HL-60 (cell line): ENCODE measurements around the gene KHSRP.
A peak's percentile ranks its signal among the peaks of the same experiment; 100 is the strongest.

Experiments
- DNase-seq, 2 experiments: peaks; one replicate each; pipeline ENCODE4 v3.0.0-alpha.2; 2010 to 2020; ENCODE audit warnings: low read depth in 1 of 2, low spot score in 1 of 2
- H3K27ac ChIP-seq: fragments of 250-450 bp; sonication (Bioruptor Pico); replicated peaks from 2 replicates; pipeline ENCODE4 v1.5.1; 2020; ENCODE audit warnings: mild to moderate bottlenecking, moderate library complexity
- H3K27me3 ChIP-seq: fragments of 250-450 bp; sonication (Bioruptor Pico); 2 replicates; pipeline ENCODE4 v1.5.1; 2021; ENCODE audit warnings: mild to moderate bottlenecking, moderate library complexity; ENCODE audit not compliant: insufficient read depth, poor library complexity, severe bottlenecking
- H3K4me3 ChIP-seq: replicated peaks from 2 replicates; pipeline ENCODE4 v1.5.1; 2011; ENCODE audit warnings: mild to moderate bottlenecking, control low read depth, low read length; ENCODE audit not compliant: insufficient read depth
- CTCF ChIP-seq: IDR thresholded peaks from one replicate; pipeline ENCODE4 v1.5.1; 2011; ENCODE audit warnings: low read length, control low read depth, inconsistent platforms; ENCODE audit not compliant: insufficient read depth
- GABPA ChIP-seq: IDR thresholded peaks from 2 replicates; pipeline ENCODE4 v1.6.1; 2012; ENCODE audit warnings: low read depth
- POLR2AphosphoS5 ChIP-seq: IDR thresholded peaks from 2 replicates; pipeline ENCODE4 v1.6.1; 2012; ENCODE audit warnings: low read depth
- REST ChIP-seq: IDR thresholded peaks from 2 replicates; pipeline ENCODE4 v1.6.1; 2012; ENCODE audit warnings: low read depth; ENCODE audit not compliant: insufficient replicate concordance
- SPI1 ChIP-seq: IDR thresholded peaks from 2 replicates; pipeline ENCODE4 v1.6.1; 2012; ENCODE audit warnings: low read depth, mild to moderate bottlenecking, borderline replicate concordance

Gene KHSRP

DNA sequence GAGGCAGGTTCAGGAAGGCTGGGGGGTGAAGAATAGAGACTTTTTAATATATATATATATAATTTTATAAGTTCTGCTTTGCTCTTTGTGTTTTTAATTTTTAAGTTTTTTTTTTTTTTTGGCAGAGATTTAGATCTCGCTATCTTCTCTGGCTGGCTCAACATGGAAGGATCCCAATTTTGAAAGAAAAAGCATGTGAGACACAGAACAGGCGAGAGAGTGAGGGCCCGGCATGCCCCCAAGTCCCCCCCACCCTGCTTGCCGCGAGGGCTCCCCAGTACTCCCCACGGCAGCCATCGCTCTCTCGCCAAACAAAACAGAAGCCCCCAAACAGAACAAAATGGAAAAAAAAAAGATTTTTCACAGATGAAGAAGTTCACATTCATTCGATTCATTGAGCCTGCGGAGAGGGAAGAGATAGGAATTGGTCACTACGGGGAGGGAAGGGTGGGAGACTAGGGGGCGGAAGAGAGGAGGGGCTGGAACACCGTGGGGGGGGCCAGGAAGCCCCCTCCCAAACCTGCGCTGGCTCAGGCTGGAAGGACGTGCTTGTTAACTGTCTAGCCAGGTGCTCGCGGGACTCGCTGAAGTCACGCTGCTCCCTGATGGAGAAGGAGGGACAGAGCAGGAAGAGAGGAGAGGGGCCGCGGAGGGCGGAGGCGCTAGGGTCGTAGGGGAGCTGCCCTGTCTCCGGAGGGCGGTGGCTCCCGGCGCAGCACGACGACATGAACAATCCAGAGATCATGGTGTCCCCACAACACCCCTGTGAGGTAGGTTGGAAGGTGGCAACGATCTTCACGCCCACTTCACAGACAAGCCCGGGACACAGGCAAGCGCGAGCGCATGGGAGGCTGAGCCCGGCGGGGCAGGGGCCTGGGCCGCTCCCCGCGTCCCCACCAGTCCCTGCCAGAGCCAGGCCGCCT, 10.6 kb downstream of the KHSRP start:
- Histone ChIP-seq H3K27ac (no peak overlapping the region), H3K27me3 (no peaks in the 10 kb centered on the region), H3K4me3 (no peak overlapping the region)
- DNase-seq, result no peak
- TF ChIP-seq REST (no peak), CTCF (no peak), GABPA (no peak), POLR2AphosphoS5 (no peak)

DNA sequence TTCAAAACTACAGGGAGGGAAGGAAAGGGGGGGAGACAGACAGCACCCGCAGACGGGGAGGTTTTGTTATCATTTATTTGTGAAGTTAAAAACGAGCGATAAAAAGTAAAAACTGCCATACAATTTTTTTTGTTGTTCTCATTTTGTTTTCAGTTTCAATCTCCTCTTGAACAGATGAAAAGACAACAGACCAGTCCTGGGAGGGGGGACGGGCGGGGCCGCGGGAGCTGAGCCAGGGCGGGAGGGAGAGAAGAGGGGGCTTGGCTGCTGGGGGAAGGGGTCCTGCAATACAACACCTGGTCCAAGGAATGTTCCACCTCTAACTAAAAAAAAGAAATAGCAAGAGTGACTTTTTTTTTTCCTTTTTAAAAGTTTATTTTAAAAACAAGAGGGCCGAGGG, 11.3 kb downstream of the KHSRP start:
- Histone ChIP-seq H3K4me3 (no peak overlapping the region), H3K27me3 (no peaks in the 10 kb centered on the region), H3K27ac (no peak overlapping the region)
- no peak for DNase-seq
- TF ChIP-seq GABPA (no peak), SPI1 (no peak), POLR2AphosphoS5 (no peak), CTCF (no peak), REST (no peak)

DNA sequence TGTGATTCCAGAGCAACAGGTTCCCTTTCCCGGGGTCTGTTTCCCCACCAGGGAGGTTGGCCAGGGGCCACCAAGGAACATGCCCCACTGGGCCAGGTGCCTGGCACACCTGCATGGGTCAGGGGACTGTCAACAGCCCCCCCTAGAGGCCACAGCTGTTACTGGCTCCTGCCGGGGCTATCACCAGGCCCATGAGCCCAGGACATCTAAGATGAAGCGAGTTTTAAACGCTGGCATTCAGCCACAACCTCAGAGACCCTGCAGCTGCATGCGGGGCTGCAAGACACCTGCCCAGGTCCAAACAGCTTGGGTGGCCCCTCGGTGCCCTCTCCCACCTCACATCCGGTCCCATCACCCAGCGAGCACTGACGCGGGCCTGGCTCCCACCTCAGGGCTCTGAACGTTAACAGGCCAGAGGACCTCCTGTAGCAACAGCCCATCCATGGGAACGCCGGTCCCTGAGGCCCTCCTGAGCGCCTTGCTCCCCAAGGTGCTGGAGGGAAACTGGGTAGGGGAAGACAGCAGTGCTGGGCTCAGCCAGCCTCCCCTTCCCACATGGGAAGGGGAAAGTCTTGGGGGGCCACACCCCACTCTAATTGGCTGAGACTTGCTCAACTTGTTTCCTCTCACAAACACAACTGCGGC, 12.0 kb downstream of the KHSRP start:
- peak in 1 of 2 experiments; percentile 22 for DNase-seq
- no peak for TF ChIP-seq SPI1
- peak; percentile 43 for TF ChIP-seq CTCF
- TF ChIP-seq POLR2AphosphoS5, result peak; percentile 71; the same call in 1 of the 2 replicates
- no peaks in the 10 kb centered on the region for H3K27me3 ChIP-seq
- H3K4me3 ChIP-seq, result no peak overlapping the region
- no peak overlapping the region for H3K27ac ChIP-seq
